Measurements from ENCODE around the gene CNTNAP5. TPM values are rescaled to one million over a fixed set of nuclear protein-coding genes. Genes with fewer than 3 reads are reported as not detected.

The CNTNAP5 gene
- total RNA-seq, 1 experiment from 2014 or later, result not detected

- Histone ChIP-seq H3K27me3 (replicated peaks; ENCODE audit: insufficient read depth, low read depth, low read length, poor library complexity) (no peaks in the 10 kb centered on the region), H3K4me3 (ENCODE audit: low read depth, low read length, poor library complexity, severe bottlenecking) (no peak overlapping the region), H3K36me3 (ENCODE audit: insufficient read depth, low read length, poor library complexity, severe bottlenecking) (no peaks in the 10 kb centered on the region), H3K27ac (ENCODE audit: low read depth, low read length, poor library complexity, severe bottlenecking) (no peak overlapping the region), H3K9me3 (ENCODE audit: low read depth, low read length, poor library complexity, severe bottlenecking) (peaks cover 4% of the 10 kb centered on the region), H3K4me1 (ENCODE audit: insufficient read depth, low read length, poor library complexity, severe bottlenecking) (no peaks in the 10 kb centered on the region)
- no peak for TF ChIP-seq EZH2 (IDR thresholded peaks at IDR 0.05; ENCODE audit: borderline replicate concordance, low read depth, low read length, poor library complexity, severe bottlenecking)
- no peak for TF ChIP-seq CTCF (conservative IDR thresholded peaks at IDR 0.05; ENCODE audit: low read depth, low read length)
- intact Hi-C loops (cut with micrococcal nuclease; ENCODE audit: unreplicated experiment), result no loop called here
- DNase-seq (ENCODE audit: low spot score), result no peak
- POLR2A ChIA-PET (ENCODE audit: low non-redundant PET), result no interaction called here
- CTCF ChIA-PET, result no interaction called here
- BruUV-seq (replicated peaks), result no TSS peak
Measured at GRCh38 chr2:124708661-124709060, 683.6 kb downstream of the CNTNAP5 start.

GRCh38 chr2:124713969-124714368 is 688.9 kb downstream of the CNTNAP5 start:
- no peak for DNase-seq (ENCODE audit: low spot score)
- no peak overlapping the region for H3K4me3 ChIP-seq (ENCODE audit: low read depth, low read length, poor library complexity, severe bottlenecking)
- ChIA-PET CTCF (no interaction called here), POLR2A (ENCODE audit: low non-redundant PET) (no interaction called here)
- intact Hi-C loops (cut with micrococcal nuclease; ENCODE audit: unreplicated experiment), result no loop called here
- no peaks in the 10 kb centered on the region for H3K9me3 ChIP-seq (ENCODE audit: low read depth, low read length, poor library complexity, severe bottlenecking)
- TF ChIP-seq CTCF (conservative IDR thresholded peaks at IDR 0.05; ENCODE audit: low read depth, low read length), result no peak
- TF ChIP-seq EZH2 (IDR thresholded peaks at IDR 0.05; ENCODE audit: borderline replicate concordance, low read depth, low read length, poor library complexity, severe bottlenecking), result no peak
- no peaks in the 10 kb centered on the region for H3K36me3 ChIP-seq (ENCODE audit: insufficient read depth, low read length, poor library complexity, severe bottlenecking)
- H3K27ac ChIP-seq (ENCODE audit: low read depth, low read length, poor library complexity, severe bottlenecking), result no peak overlapping the region
- H3K27me3 ChIP-seq (replicated peaks; ENCODE audit: insufficient read depth, low read depth, low read length, poor library complexity), result no peaks in the 10 kb centered on the region
- no peaks in the 10 kb centered on the region for H3K4me1 ChIP-seq (ENCODE audit: insufficient read depth, low read length, poor library complexity, severe bottlenecking)
- no TSS peak for BruUV-seq (replicated peaks)

- H3K4me3 ChIP-seq (ENCODE audit: low read depth, low read length, poor library complexity, severe bottlenecking), result no peak overlapping the region
- no peak overlapping the region for H3K27ac ChIP-seq (ENCODE audit: low read depth, low read length, poor library complexity, severe bottlenecking)
- BruUV-seq (replicated peaks), result no TSS peak
- TF ChIP-seq CTCF (conservative IDR thresholded peaks at IDR 0.05; ENCODE audit: low read depth, low read length) (no peak), EZH2 (IDR thresholded peaks at IDR 0.05; ENCODE audit: borderline replicate concordance, low read depth, low read length, poor library complexity, severe bottlenecking) (no peak)
- H3K27me3 ChIP-seq (replicated peaks; ENCODE audit: insufficient read depth, low read depth, low read length, poor library complexity), result no peaks in the 10 kb centered on the region
- ChIA-PET POLR2A (ENCODE audit: low non-redundant PET) (no interaction called here), CTCF (no interaction called here)
- H3K9me3 ChIP-seq (ENCODE audit: low read depth, low read length, poor library complexity, severe bottlenecking), result no peaks in the 10 kb centered on the region
- intact Hi-C loops (cut with micrococcal nuclease; ENCODE audit: unreplicated experiment), result no loop called here
- no peaks in the 10 kb centered on the region for H3K36me3 ChIP-seq (ENCODE audit: insufficient read depth, low read length, poor library complexity, severe bottlenecking)
- no peaks in the 10 kb centered on the region for H3K4me1 ChIP-seq (ENCODE audit: insufficient read depth, low read length, poor library complexity, severe bottlenecking)
- no peak for DNase-seq (ENCODE audit: low spot score)
Measured at GRCh38 chr2:124725187-124725586, 700.1 kb downstream of the CNTNAP5 start.
